ENCODE results near the gene PRKAR2A.

- TF ChIP-seq CTCF (IDR thresholded peaks at IDR 0.05) (no peak), POLR2A (IDR thresholded peaks at IDR 0.05) (no peak), POLR2AphosphoS5 (IDR thresholded peaks at IDR 0.05; ENCODE audit: insufficient read depth in 1 of 2, low read depth in 1 of 2) (no peak)
Measured at GRCh38 chr3:48894516-48894915, 46.8 kb upstream of the PRKAR2A start.

Data from vagina (tissue), 2 donors.